Neuronal stem cell (in vitro differentiated cells): ENCODE data around the gene RSPO4.
"Not testable (repeated sequence)": the region's sequence is repeated elsewhere in the genome, so short reads cannot be mapped to it uniquely, and the experiment has no call there.

Source experiments
- DNase-seq: peaks from one replicate; pipeline ENCODE4 v3.0.0-alpha.2; 2013; ENCODE audit warnings: low spot score
- H2AFZ ChIP-seq: one replicate; pipeline ENCODE4 v1.6.1; 2013; ENCODE audit warnings: mild to moderate bottlenecking, low read length, inconsistent platforms
- H2AK5ac ChIP-seq: 2 replicates; pipeline ENCODE4 v1.6.1; 2013; ENCODE audit warnings: low read depth, mild to moderate bottlenecking, inconsistent platforms, low read length, moderate library complexity, mixed read lengths
- H2BK120ac ChIP-seq: 2 replicates; pipeline ENCODE4 v1.6.1; 2013; ENCODE audit warnings: low read depth, mild to moderate bottlenecking, inconsistent platforms, low read length, moderate library complexity, mixed read lengths
- H2BK12ac ChIP-seq: one replicate; pipeline ENCODE4 v1.6.1; 2013; ENCODE audit warnings: low read length, inconsistent platforms
- H2BK15ac ChIP-seq: 2 replicates; pipeline ENCODE4 v1.6.1; 2013; ENCODE audit warnings: mild to moderate bottlenecking, low read length, inconsistent platforms, mixed read lengths
- H2BK5ac ChIP-seq: one replicate; pipeline ENCODE4 v1.6.1; 2013; ENCODE audit warnings: inconsistent platforms, mild to moderate bottlenecking, low read length, moderate library complexity
- H3K14ac ChIP-seq: one replicate; pipeline ENCODE4 v1.6.1; 2013; ENCODE audit warnings: low read length, inconsistent platforms
- H3K18ac ChIP-seq: 2 replicates; pipeline ENCODE4 v1.6.1; 2013; ENCODE audit warnings: low read length, inconsistent platforms
- H3K23ac ChIP-seq: 2 replicates; pipeline ENCODE4 v1.6.1; 2013; ENCODE audit warnings: low read depth, mild to moderate bottlenecking, mixed read lengths, low read length, inconsistent platforms; ENCODE audit not compliant: poor library complexity
- H3K27ac ChIP-seq: replicated peaks from 3 replicates; pipeline ENCODE4 v1.5.1; 2013; ENCODE audit warnings: low read length, inconsistent platforms
- H3K27me3 ChIP-seq, 3 experiments: 2 replicates each; pipeline ENCODE4 v1.6.1; 2013; ENCODE audit warnings: low read length in 3 of 3, mild to moderate bottlenecking in 2 of 3, inconsistent platforms in 1 of 3, low read depth in 1 of 3, mixed read lengths in 1 of 3, moderate library complexity in 1 of 3; ENCODE audit not compliant: control insufficient read depth in 3 of 3, insufficient read depth in 3 of 3
- H3K36me3 ChIP-seq, 2 donors: replicated peaks in 1 of 2; 2 replicates each; pipeline ENCODE4 v1.6.1; 2013; ENCODE audit warnings: low read length in 2 of 2; ENCODE audit not compliant: control insufficient read depth in 2 of 2, insufficient read depth in 2 of 2
- H3K4ac ChIP-seq: 2 replicates; pipeline ENCODE4 v1.6.1; 2013; ENCODE audit warnings: inconsistent platforms, mild to moderate bottlenecking, low read length, moderate library complexity
- H3K4me1 ChIP-seq, 2 donors: 1 replicate in 1 of 2; 2 replicates in 1 of 2; pipeline ENCODE4 v1.6.1; 2013; ENCODE audit warnings: low read length in 2 of 2, low read depth in 1 of 2; ENCODE audit not compliant: control insufficient read depth in 2 of 2, insufficient read depth in 1 of 2
- H3K4me2 ChIP-seq: one replicate; pipeline ENCODE4 v1.6.1; 2013; ENCODE audit warnings: mild to moderate bottlenecking, low read length, inconsistent platforms; ENCODE audit not compliant: insufficient read depth, poor library complexity, severe bottlenecking
- H3K4me3 ChIP-seq, 2 donors: 2 replicates each; pipeline ENCODE4 v1.5.1; 2013; ENCODE audit warnings: low read length in 2 of 2, mild to moderate bottlenecking in 2 of 2, inconsistent platforms in 1 of 2, moderate library complexity in 1 of 2
- H3K79me1 ChIP-seq: one replicate; pipeline ENCODE4 v1.6.1; 2013; ENCODE audit warnings: low read depth, mild to moderate bottlenecking, inconsistent platforms, low read length, moderate library complexity
- H3K9ac ChIP-seq: one replicate; pipeline ENCODE4 v1.6.1; 2013; ENCODE audit warnings: mild to moderate bottlenecking, low read depth, low read length, inconsistent platforms; ENCODE audit not compliant: poor library complexity
- H3K9me3 ChIP-seq, 2 donors: replicated peaks in 1 of 2; 2 replicates each; pipeline versions ENCODE3 to v1.6.1; 2013; ENCODE audit warnings: low read length in 2 of 2, mild to moderate bottlenecking in 2 of 2, inconsistent platforms in 1 of 2, low read depth in 1 of 2, mixed read lengths in 1 of 2, moderate library complexity in 1 of 2; ENCODE audit not compliant: control insufficient read depth in 2 of 2, insufficient read depth in 1 of 2
- H4K8ac ChIP-seq: one replicate; pipeline ENCODE4 v1.6.1; 2013; ENCODE audit warnings: low read depth, mild to moderate bottlenecking, inconsistent platforms, low read length, moderate library complexity
- H4K91ac ChIP-seq: one replicate; pipeline ENCODE4 v1.6.1; 2013; ENCODE audit warnings: low read length, low read depth, mild to moderate bottlenecking, inconsistent platforms; ENCODE audit not compliant: poor library complexity
- WGBS, 2 donors: extraction: QIAGEN DNeasy Blood & Tissue Kit; methylation state at CpG; one replicate each; pipeline ENCODE4 v1.1.7; 2013; ENCODE audit warnings: missing lambda C conversion rate in 2 of 2, mixed read lengths in 1 of 2; ENCODE audit not compliant: insufficient read length in 2 of 2, insufficient replicate concordance in 1 of 2; ENCODE audit errors: extremely low coverage in 2 of 2; 5-methylcytosine and 5-hydroxymethylcytosine counted together

The RSPO4 gene

DNA sequence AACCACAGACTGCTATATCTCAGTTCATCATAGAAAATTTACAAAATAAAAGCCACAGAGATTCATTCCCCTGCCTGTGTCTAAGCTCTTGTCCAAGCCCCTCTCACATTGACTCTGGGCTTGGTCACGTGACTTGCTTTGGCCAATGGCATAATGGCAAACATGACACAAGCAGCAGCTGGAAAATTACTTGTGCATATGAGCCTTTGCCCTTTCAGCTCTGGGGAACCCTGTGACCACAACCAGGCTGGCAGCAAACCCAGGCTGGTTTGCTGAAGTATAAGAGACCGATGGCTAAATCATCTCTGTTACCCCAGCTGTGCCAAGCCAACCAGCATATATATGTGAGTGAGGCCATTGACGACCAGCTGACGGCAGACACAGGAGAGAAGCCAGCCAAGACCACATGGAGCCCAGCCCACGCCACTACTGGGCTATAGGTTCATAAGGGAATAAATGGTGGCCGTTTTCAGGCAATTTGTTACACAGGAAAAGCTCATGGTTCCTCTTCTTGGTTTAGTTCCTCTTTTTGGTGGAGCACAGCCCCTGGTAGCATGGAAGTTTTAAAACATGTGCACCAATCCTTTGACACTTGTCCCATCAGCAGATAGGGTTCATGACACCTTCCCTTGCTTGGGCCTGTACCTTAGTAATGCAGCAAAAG lies 31.8 kb upstream of the RSPO4 start:
- H3K14ac ChIP-seq, result no peak overlapping the region
- no peak overlapping the region for H4K8ac ChIP-seq
- no peak overlapping the region for H3K4me2 ChIP-seq
- no peak overlapping the region for H3K9ac ChIP-seq
- no peak overlapping the region for H3K4ac ChIP-seq
- no peaks in the 10 kb centered on the region for H3K4me1 ChIP-seq
- no peak overlapping the region for H3K4me3 ChIP-seq
- no peak overlapping the region for H3K18ac ChIP-seq
- H2AK5ac ChIP-seq, result no peak overlapping the region
- no peak overlapping the region for H4K91ac ChIP-seq
- H2BK120ac ChIP-seq, result no peak overlapping the region
- no peak overlapping the region for H2BK5ac ChIP-seq
- no peak overlapping the region for H2AFZ ChIP-seq
- H3K79me1 ChIP-seq, result no peaks in the 10 kb centered on the region
- no peak overlapping the region for H3K27ac ChIP-seq
- no peaks in the 10 kb centered on the region for H3K9me3 ChIP-seq
- H2BK12ac ChIP-seq, result no peak overlapping the region
- H2BK15ac ChIP-seq, result no peak overlapping the region
- H3K36me3 ChIP-seq, result no peaks in the 10 kb centered on the region
- H3K27me3 ChIP-seq, result no peaks in the 10 kb centered on the region
- H3K23ac ChIP-seq, result no peak overlapping the region
- no CpG with 5 or more reads among the region's 6 CpGs for WGBS, 2 donors
- no peak for DNase-seq

DNA sequence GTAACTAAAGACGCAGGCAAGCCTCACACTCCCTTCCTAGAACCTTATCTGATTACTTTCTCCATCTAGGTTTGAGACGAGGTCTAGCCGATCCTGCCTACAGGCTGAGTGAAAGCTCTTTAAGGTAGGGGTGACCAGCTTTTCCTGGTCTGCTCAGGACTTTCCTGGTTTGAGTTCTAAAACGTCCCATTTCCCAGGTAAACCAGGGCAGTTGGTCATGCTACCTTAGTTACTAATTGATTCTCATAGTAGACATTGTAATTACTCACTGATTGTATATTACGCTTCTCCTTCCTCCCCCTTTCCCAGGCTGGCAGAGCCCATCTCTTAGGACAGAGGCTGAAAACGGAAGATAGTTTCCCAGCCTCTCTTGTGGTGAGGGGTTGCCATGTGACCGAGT lies 27.9 kb upstream of the RSPO4 start:
- H3K9ac ChIP-seq, result no peak overlapping the region
- no CpG with 5 or more reads among the region's 7 CpGs for WGBS, 2 donors
- H3K4me2 ChIP-seq, result no peak overlapping the region
- H3K36me3 ChIP-seq, result no peaks in the 10 kb centered on the region
- H2BK15ac ChIP-seq, result no peak overlapping the region
- H2AK5ac ChIP-seq, result no peak overlapping the region
- H3K4ac ChIP-seq, result no peak overlapping the region
- H3K27ac ChIP-seq, result no peak overlapping the region
- no peak overlapping the region for H2BK12ac ChIP-seq
- H3K9me3 ChIP-seq, result no peaks in the 10 kb centered on the region
- DNase-seq, result no peak
- no peak overlapping the region for H2BK5ac ChIP-seq
- H4K91ac ChIP-seq, result no peak overlapping the region
- H3K79me1 ChIP-seq, result no peaks in the 10 kb centered on the region
- no peak overlapping the region for H3K14ac ChIP-seq
- H3K23ac ChIP-seq, result no peak overlapping the region
- peak overlapping the region; percentile 60 for H2AFZ ChIP-seq
- H3K4me3 ChIP-seq, result no peak overlapping the region
- no peak overlapping the region for H4K8ac ChIP-seq
- no peaks in the 10 kb centered on the region for H3K27me3 ChIP-seq
- no peaks in the 10 kb centered on the region for H3K4me1 ChIP-seq
- no peak overlapping the region for H2BK120ac ChIP-seq
- peak overlapping the region; percentile 39 for H3K18ac ChIP-seq

DNA sequence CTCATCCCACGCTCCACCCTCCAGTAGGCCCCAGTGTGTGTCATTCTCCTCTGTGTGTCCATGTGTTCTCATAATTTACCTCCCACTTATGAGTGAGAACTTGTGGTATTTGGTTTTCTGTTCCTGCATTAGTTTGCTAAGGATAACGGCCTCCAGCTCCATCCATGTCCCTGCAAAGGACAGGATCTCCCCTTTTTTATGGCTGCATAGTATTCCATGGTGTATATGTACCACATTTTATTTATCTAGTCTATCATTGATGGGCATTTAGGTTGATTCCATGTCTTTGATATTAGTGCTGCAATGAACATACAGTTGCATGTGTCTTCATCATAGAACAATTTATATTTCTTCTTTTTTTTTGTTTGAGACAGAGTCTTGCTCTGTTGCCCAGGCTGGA lies 24.1 kb upstream of the RSPO4 start:
- not testable (repeated sequence) for H3K79me1 ChIP-seq, H4K91ac ChIP-seq, H3K4ac ChIP-seq, H3K4me1 ChIP-seq, H3K4me3 ChIP-seq, DNase-seq, H3K4me2 ChIP-seq, H3K36me3 ChIP-seq, H2BK5ac ChIP-seq, H2BK120ac ChIP-seq, H3K27ac ChIP-seq, H3K18ac ChIP-seq, H3K27me3 ChIP-seq, H3K9ac ChIP-seq, H4K8ac ChIP-seq, H2BK15ac ChIP-seq, H3K23ac ChIP-seq, H2AK5ac ChIP-seq, H2BK12ac ChIP-seq, H3K14ac ChIP-seq, H3K9me3 ChIP-seq, H2AFZ ChIP-seq
- WGBS, 2 donors, result no CpG with 5 or more reads among the region's 2 CpGs

DNA sequence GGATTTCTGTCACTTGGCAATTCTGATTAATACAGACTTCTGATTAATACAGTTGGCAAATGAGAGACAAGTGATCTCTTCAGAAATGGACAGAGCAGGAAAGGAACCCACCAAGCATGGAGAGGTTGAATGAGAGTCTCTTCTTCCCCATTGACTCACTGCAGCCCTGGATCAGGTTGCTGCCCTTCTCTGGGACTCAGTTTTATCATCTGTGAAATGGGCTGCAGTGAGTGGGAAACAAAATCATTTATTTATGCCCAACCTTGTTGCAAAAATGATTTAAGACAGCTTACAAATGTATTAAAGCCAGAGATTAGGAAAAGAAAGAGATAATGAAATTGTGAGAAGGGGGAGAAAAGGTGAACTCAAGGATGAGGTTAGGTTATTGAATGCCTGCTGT lies 20.8 kb upstream of the RSPO4 start:
- no peak for DNase-seq
- Histone ChIP-seq H2BK120ac (no peak overlapping the region), H3K27ac (no peak overlapping the region), H4K91ac (no peak overlapping the region), H3K79me1 (no peaks in the 10 kb centered on the region), H3K4me2 (no peak overlapping the region), H3K9ac (no peak overlapping the region), H3K18ac (no peak overlapping the region), H3K27me3 (no peaks in the 10 kb centered on the region), H2AK5ac (no peak overlapping the region), H2BK12ac (no peak overlapping the region), H3K36me3 (no peaks in the 10 kb centered on the region), H3K23ac (no peak overlapping the region), H3K14ac (no peak overlapping the region), H3K4me1 (peaks cover 0 to 2% of the 10 kb centered on the region in 2 donors), H3K9me3 (no peaks in the 10 kb centered on the region), H3K4ac (no peak overlapping the region), H3K4me3 (no peak overlapping the region), H2BK15ac (no peak overlapping the region), H2BK5ac (no peak overlapping the region), H2AFZ (no peak overlapping the region), H4K8ac (no peak overlapping the region)
